Renal cortical epithelial cell (primary cell): ENCODE measurements around the gene HMGB1. TPM values are rescaled to one million over a fixed set of nuclear protein-coding genes. Genes with fewer than 3 reads are reported as not detected.

ENCODE experiments used
- DNase-seq: peaks from one replicate; pipeline ENCODE4 v3.0.0-alpha.2; 2011; ENCODE audit warnings: low read depth
- total RNA-seq: library from RNA; depleted of rRNA; stranded (reverse); fragments of >200 nt; gene quantifications from 2 replicates; pipeline ENCODE4 v1.2.3, GENCODE V29; 2014

Gene HMGB1
- total RNA-seq, 1 donor from 2014 or later: 237 TPM

GRCh38 chr13:30429721-30430694 is 35.7 kb downstream of the HMGB1 start:
- peak; percentile 96 for DNase-seq

GRCh38 chr13:30429235-30429634 is 36.5 kb downstream of the HMGB1 start:
- DNase-seq: no peak

- no peak for DNase-seq
Measured at GRCh38 chr13:30423891-30424290, 41.8 kb downstream of the HMGB1 start.

- peak; percentile 76 for DNase-seq
Measured at GRCh38 chr13:30422054-30422839, 43.5 kb downstream of the HMGB1 start, which contains the start of gene UBE2L5. Gene UBE2L5, plus strand, starts transcription at chr13:30422493. Its CDS starts 5,498 bp downstream, at chr13:30427991.

DNA sequence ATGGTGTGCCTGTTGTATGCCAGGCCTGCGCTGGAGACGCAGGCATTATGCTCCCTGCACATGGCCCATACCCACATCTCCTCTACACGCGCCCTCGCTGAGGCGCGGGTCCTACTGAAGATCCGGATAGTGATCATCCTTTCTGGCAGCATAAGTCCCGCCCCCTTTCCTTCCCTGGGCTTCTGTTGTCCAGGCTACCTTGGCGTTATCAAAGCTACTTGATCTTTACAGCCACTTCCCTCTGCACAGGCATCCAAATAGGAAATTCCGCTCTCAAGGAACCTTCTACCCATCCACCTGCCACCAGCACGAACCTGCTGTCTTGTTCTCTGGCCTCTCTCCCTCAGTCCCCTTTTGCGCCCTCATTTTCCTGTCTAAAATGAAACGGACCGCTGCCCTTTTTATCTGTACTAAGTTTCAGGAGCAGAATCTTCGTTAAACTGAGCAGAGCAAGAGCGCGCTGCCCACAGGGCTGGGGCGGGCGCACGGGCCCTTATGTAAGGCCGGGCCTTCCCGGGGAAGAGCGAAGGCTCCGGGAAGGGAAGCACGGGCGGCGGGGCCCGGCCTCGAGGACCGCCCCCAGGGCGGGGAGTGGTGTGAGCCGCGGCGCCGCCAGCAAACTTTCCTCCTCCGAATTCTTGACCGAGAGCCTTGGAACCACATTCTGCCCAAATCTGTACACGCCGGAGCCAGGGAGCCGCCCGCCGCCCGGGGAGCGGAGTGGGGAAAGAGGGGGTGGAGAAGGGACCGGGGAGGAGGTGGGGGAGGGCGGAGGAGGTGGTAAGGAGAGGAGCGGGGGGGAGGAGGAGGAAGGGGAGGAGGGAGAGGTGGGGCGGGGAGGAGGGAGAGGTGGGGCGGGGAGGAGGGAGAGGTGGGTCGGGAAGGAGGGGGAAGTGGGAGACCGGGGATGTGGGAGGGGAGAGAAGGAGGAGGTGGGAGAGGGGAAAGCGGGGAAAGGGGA is 44.4 kb downstream of the HMGB1 start:
- DNase-seq: peak; percentile 49

DNA sequence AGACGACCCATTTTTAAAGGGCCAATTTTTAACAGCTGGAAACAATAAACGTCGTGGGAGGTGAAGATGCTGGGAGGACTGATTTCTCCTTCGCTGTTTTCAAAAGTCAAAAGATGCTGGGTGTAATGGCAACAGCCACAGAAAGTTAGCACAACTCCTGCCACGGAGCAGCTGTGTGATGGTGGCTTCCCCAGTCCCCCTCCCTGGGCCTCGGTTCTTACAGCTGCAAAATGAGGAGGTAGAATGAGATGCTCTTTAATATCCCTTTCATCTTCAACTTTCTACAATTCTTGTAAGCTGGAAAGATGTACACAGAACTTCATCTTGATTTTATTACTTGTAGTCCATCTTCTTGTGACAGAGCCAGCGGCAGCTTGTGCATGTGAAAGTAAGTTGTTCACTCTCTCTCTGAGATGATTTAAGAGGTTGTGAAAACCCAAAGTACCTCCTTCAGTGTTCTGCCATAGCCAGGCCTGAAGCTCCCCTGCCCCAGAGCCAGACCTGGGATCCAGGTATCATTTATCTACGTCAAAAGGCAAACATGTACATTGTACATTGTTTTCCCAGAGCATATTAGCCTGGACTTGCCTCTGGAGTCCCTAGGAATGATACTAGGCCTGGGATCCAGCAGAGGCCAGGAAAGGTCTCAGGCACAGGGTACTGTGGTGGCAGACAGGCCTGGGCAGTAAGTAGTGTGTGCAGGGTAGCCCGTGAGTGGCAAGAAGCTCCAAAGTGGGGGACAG is 46.8 kb downstream of the HMGB1 start:
- DNase-seq: no peak

DNA sequence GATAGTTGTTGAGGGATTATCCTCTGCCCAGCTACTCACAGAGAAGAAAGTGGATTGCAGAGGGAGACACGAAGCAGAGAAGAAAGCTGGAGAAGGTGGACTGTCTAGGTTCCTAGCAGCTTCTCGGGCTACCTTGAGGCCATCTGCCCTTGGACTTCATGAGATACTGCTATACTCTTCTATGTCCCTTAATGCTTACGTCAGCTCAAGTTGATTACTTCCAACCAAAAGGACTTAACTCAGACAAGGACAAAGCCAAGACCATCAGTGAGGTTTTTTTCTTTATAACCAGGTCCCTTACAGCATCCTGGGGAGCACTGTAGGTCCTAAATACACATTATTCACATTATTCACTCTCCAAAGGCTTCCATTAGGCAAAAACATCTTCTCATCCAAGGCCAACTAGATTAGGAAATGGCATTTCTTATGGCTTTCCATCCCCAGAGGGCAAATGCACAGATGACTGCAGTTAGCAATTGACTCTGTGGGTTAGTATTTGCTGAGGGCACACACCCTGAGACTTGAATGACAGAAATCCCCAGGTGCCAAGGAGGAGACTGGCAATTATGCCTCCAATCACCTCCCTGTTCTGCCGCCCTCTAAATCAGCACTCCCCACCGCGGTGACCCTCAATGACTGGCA is 47.5 kb downstream of the HMGB1 start:
- peak; percentile 67 for DNase-seq

- DNase-seq: no peak
Measured at GRCh38 chr13:30416471-30416870, 49.3 kb downstream of the HMGB1 start.

DNA sequence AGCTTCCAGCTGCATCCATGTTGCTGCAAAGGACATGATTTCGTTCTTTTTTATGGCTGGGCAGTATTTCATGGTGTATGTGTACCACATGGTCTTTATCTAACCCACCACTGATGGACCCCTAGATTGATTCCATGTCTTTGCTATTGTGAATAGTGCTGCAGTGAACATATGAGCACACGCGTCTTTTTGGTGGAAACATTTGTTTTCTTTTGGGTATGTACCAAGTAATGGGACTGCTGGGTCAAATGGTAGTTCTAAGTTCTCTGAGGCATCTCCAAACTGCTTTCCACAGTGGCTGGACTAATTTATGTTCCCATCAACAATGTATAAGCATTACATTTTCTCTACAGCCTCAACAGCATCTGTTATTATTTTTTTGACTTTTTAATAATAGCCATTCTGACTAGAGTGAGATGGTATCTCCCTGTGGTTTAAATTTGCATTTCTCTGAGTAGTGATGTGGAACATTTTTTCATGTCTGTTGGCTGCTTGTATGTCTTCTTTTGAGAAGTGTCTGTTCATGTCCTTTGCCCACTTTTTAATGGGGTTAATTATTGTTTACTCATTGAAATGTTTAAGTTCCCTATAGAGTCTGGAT is 50.2 kb downstream of the HMGB1 start:
- DNase-seq: no peak

GRCh38 chr13:30413842-30414241 is 51.9 kb downstream of the HMGB1 start:
- no peak for DNase-seq

DNA sequence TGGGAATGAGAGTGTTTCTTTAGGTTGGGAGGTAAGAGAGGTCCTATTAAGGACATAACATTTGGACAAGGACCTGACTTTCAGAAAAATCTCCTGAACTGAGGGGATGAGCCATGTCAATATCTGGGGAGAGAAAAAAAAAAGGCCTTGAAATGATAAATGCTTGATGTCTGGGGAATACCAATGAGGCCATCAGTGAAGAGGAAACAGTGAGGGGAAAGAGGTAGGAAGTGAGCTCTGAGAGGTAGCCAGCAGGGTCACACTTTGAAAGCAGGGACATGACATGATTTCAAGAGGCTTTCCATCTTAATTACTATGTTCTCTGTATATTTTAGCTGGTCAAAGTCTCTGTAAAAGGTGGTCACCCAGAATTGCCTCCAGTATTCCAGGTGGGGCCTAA is 53.4 kb downstream of the HMGB1 start:
- DNase-seq: no peak

DNA sequence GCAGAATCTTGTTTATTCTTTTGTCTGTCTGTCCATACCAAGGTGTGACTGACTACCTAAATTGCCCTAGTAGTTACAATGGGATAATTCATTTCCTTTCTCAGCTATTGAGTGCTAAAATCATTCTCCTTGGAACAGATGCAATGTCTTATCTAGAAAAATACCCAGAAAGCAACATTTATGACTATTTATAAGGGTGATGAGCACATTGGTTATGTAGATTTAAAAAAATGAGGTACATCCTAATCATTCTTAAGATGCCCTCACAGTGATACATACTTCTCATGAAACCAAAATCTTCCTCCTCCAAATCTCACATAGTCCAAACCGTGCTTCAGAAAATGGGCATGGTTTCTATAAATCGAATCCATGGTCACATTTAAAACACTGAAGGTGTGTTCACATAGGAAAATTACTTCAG is 55.0 kb downstream of the HMGB1 start:
- no peak for DNase-seq

DNA sequence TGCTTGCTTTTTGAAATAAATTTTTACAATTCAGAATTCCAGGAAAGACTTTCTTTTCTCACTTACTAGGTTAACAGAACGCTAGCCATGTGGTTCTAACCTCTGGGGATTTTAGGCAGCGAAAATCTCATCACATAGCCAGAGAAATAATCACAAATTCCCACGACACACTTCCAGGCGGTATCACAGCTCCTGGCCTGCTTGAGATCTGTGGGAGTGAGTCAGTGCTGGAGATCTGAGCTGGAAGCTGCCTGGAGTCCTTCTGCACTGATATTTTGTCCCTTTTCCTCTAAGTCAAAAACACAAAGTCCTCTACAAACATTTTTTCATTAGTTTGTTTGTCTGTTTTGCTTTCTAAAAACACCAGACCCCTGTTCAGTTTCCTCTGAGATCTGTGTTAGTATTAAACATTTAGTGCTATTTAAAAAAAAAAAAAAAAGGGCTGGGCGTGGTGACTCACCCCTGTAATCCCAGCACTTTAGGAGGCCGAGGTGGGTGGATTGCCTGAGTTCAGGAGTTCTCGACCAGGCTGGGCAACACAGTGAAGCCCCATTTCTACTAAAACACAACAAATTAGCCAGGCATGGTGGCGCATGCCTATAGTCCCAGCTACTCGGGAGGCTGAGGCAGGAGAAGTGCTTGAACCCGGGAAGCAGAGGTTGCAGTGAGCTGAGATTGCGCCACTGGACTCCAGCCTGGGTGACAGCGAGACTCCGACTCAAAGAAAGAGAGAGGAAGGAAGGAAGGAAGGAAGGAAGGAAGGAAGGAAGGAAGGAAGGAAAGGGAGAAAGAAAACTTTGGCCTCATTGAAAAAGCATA is 55.6 kb downstream of the HMGB1 start:
- DNase-seq: peak; percentile 67

- peak; percentile 70 for DNase-seq
Measured at GRCh38 chr13:30408319-30409101, 57.2 kb downstream of the HMGB1 start.

- no peak for DNase-seq
Measured at GRCh38 chr13:30406779-30407416, 58.8 kb downstream of the HMGB1 start.
